ENCODE results near the gene HAND2.

The HAND2 gene

GRCh38 chr4:173499658-173500535, 30.1 kb downstream of the HAND2 start:
- DNase-seq (ENCODE audit: low spot score) = no peak
- no peak for TF ChIP-seq CTCF (IDR thresholded peaks at IDR 0.05)
- Histone ChIP-seq H3K27ac (no peak overlapping the region), H3K4me3 (no peak overlapping the region)

- no peak overlapping the region for H3K4me3 ChIP-seq
- H3K27ac ChIP-seq = no peak overlapping the region
- no peak for DNase-seq (ENCODE audit: low spot score)
- TF ChIP-seq CTCF (IDR thresholded peaks at IDR 0.05) = no peak
Observed at GRCh38 chr4:173498771-173499170, 31.3 kb downstream of the HAND2 start.

- no peak for TF ChIP-seq CTCF (IDR thresholded peaks at IDR 0.05)
- DNase-seq (ENCODE audit: low spot score) = no peak
- no peak overlapping the region for H3K27ac ChIP-seq
- no peak overlapping the region for H3K4me3 ChIP-seq
Observed at GRCh38 chr4:173498023-173498422, 32.0 kb downstream of the HAND2 start.

GRCh38 chr4:173494013-173494970, 35.7 kb downstream of the HAND2 start:
- TF ChIP-seq CTCF (IDR thresholded peaks at IDR 0.05) = peak; percentile 42
- Histone ChIP-seq H3K4me3 (peak overlapping the region; percentile 63), H3K27ac (no peak overlapping the region)
- no peak for DNase-seq (ENCODE audit: low spot score)

GRCh38 chr4:173493041-173493440, 37.0 kb downstream of the HAND2 start:
- Histone ChIP-seq H3K27ac (no peak overlapping the region), H3K4me3 (no peak overlapping the region)
- no peak for DNase-seq (ENCODE audit: low spot score)
- no peak for TF ChIP-seq CTCF (IDR thresholded peaks at IDR 0.05)

- no peak for DNase-seq (ENCODE audit: low spot score)
- H3K27ac ChIP-seq = no peak overlapping the region
- no peak overlapping the region for H3K4me3 ChIP-seq
- no peak for TF ChIP-seq CTCF (IDR thresholded peaks at IDR 0.05)
Observed at GRCh38 chr4:173492315-173492714, 37.7 kb downstream of the HAND2 start.
